C4-2B (cell line): ENCODE data around the gene CACNB2.
"Not testable (repeated sequence)": the region's sequence is repeated elsewhere in the genome, so short reads cannot be mapped to it uniquely, and the experiment has no call there.

Experiments used
- H3K27ac ChIP-seq: fragments of 450-650 bp; 2 replicates; pipeline ENCODE4 v1.5.1; 2017
- ZFX ChIP-seq: fragments of 450-650 bp; IDR thresholded peaks from 2 replicates; pipeline ENCODE4 v1.6.1; 2017
- TF ChIP-seq, protein P1 (sequence below): fragments of 450-650 bp; conservative IDR thresholded peaks from 2 replicates; pipeline ENCODE4 v1.5.1; 2017; ENCODE audit warnings: mild to moderate bottlenecking

The CACNB2 gene

GRCh38 chr10:18158773-18159265 lies 18.6 kb downstream of the CACNB2 start:
- H3K27ac ChIP-seq: no peak overlapping the region
- no peak for TF ChIP-seq ZFX
- TF ChIP-seq, protein P1, sequence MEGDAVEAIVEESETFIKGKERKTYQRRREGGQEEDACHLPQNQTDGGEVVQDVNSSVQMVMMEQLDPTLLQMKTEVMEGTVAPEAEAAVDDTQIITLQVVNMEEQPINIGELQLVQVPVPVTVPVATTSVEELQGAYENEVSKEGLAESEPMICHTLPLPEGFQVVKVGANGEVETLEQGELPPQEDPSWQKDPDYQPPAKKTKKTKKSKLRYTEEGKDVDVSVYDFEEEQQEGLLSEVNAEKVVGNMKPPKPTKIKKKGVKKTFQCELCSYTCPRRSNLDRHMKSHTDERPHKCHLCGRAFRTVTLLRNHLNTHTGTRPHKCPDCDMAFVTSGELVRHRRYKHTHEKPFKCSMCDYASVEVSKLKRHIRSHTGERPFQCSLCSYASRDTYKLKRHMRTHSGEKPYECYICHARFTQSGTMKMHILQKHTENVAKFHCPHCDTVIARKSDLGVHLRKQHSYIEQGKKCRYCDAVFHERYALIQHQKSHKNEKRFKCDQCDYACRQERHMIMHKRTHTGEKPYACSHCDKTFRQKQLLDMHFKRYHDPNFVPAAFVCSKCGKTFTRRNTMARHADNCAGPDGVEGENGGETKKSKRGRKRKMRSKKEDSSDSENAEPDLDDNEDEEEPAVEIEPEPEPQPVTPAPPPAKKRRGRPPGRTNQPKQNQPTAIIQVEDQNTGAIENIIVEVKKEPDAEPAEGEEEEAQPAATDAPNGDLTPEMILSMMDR: no peak

DNA sequence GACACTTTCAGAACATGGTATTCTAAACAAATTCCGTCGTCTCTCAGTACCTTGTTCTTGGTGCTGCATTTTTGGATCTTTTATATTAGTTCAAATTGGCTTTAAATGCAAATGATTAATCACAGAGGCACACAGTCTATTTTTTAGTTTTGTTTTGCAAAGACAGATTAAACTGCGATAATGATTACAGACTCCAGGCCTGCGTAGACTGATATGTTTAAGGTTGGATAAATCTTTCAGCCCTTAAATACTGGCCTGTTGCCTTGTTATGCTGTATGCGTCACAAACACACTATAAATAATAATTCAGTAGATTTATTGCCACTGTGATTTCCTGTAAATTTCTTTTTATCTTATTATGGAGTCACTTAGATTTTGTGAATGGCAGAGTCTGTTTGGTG lies 19.3 kb downstream of the CACNB2 start:
- TF ChIP-seq, protein P1: no peak
- TF ChIP-seq ZFX: no peak
- no peak overlapping the region for H3K27ac ChIP-seq

- TF ChIP-seq, protein P1: no peak
- TF ChIP-seq ZFX: no peak
- H3K27ac ChIP-seq: no peak overlapping the region
These were observed 21.9 kb downstream of the CACNB2 start for GRCh38 chr10:18162021-18162627.

DNA sequence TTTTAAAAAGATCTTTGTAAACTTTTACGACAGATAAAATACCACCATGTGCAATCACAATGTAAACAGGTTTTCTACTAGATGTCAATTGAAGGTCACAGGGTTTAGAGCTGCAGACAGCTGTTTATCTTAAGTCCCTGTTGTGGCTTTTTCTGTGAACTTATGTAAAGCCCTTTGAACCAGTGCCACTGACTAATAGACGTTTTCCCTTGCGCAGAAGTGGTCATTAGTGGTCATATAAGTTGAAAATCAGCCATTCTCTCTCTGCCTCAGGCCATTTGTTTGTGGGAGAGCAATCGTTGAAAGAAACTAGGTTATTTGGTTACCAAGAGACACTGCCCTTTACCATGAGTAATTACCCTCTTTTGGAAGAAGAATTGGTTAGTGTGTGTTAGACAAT lies 23.9 kb downstream of the CACNB2 start:
- no peak for TF ChIP-seq ZFX
- TF ChIP-seq, protein P1: no peak
- no peak overlapping the region for H3K27ac ChIP-seq

DNA sequence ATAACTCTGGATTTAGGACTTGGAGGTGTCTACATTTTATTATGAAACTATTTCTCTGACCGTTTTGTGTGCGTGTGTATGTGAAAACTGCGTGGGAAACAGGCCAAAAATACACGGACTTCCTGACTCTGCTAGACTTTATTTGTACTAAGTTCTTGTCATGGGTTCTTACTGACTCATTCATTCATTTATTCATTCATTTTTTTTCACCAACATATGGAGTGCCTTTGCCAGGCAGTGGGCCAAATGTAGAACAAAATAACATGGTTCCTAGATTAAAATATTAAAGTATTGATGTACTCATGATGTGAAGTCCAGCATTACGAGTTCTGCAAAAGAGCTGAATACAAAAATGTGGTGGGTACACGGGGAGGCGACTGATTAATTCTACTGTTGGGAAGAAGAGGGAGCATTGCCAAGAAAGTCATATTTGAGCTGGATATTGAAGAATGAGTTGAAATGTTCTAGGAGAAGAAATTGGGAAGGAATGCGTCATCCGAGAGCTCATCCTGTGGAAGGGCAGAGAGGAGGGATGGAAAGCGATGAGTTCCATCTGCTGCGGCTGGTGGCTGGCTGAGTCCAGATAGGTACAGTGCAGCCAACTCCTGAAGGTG lies 24.6 kb downstream of the CACNB2 start:
- H3K27ac ChIP-seq: no peak overlapping the region
- TF ChIP-seq ZFX: no peak
- TF ChIP-seq, protein P1: no peak

DNA sequence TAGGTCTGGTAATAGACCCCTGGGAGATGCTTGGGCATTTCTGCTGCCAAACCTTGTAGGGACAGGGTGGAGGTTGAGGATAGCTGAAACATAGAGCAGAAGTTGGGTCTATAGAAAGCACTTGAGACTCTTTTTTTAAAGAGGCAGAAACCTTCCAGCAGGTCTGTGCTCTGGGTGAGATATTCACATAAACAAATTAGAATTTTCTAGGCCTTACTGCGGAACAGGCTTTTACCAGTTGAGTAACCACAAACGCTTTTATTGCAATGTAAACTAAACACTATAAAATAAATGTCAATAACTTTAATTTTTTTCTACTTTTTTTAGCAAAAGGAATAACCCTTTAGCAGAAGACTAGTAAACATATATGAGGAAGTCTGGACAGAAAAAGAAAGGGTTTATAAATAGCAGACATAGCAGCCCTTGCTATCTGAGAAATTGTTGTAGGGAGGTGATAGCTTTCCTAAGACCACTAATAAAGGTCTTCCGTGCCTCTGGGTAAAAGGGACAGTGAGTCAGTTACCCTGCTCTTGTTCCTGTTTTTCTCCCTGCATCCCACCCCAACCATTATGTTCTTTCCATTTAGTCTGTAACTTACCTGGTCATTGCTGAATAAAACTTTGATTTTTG lies 38.7 kb downstream of the CACNB2 start:
- no peak overlapping the region for H3K27ac ChIP-seq
- no peak for TF ChIP-seq ZFX
- TF ChIP-seq, protein P1: no peak

DNA sequence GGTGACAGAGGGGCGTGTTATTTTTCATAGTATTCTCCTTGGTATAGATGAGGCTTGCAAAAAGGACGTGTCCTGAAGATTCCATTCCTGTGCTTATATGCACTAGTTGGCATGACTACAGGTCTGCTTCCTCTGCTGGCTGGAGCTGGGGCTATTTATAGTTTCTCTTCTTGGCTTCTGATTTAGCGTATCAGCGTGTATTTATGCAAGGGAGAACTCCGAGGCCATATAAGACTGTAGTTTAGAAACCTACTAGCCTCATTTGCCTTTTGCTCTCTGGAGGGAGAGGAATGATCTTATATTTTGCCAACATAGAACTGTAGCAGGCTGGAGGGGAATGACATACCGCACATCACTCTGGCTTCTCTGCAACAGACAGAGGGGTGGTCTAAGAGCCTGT lies 39.7 kb downstream of the CACNB2 start:
- TF ChIP-seq, protein P1: no peak
- TF ChIP-seq ZFX: no peak
- no peak overlapping the region; the same call in 1 of the 2 replicates for H3K27ac ChIP-seq

DNA sequence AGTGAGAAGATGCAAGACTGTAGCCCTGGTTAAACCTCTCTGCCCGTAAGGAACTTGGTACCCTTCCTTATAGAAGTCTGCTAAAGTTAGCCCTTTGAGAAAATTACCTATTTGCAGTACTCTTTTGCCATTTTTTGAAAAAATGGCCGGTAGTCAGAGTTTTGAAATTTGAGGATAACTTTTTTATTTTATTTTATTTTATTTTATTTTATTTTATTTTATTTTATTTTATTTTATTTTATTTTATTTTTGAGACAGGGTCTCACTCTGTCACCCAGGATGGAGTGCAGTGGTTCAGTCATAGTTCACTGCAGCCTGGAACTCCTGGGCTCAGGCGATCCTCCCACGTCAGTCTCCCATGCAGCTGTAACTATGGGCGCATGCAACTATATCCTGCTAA lies 41.2 kb downstream of the CACNB2 start:
- not testable (repeated sequence) for H3K27ac ChIP-seq
